Kidney (tissue), 14 donors: ENCODE data around the gene SEZ6L. TPM values are rescaled to one million over a fixed set of nuclear protein-coding genes. Genes with fewer than 3 reads are reported as not detected.

Source experiments
- DNase-seq, 5 donors: peaks; one replicate each; pipeline ENCODE4 v3.0.0-alpha.2; 2013 to 2020
- FAIRE-seq: peaks from 2 replicates; lab custom pipeline; 2012; peaks lifted over from hg19 to GRCh38; lab: Jason Lieb, UNC
- H3K27ac ChIP-seq, 2 donors: one replicate each; pipeline ENCODE4 v1.7.0; 2013; ENCODE audit warnings: low read depth in 2 of 2, low read length in 2 of 2, inconsistent platforms in 1 of 2
- H3K27me3 ChIP-seq: one replicate; pipeline ENCODE4 v1.7.1; 2013; ENCODE audit warnings: low read length, inconsistent platforms; ENCODE audit not compliant: control insufficient read depth, insufficient read depth
- H3K36me3 ChIP-seq, 3 donors: one replicate each; pipeline versions ENCODE4 v1.7.0 to v1.7.1; 2013; ENCODE audit warnings: low read length in 3 of 3, control low read depth in 1 of 3, inconsistent platforms in 1 of 3; ENCODE audit not compliant: insufficient read depth in 3 of 3, control insufficient read depth in 2 of 3
- H3K4me1 ChIP-seq, 3 donors: one replicate each; pipeline versions ENCODE4 v1.7.0 to v1.7.1; 2013; ENCODE audit warnings: low read length in 3 of 3, inconsistent platforms in 1 of 3, low read depth in 1 of 3; ENCODE audit not compliant: control insufficient read depth in 2 of 3, insufficient read depth in 2 of 3
- H3K4me3 ChIP-seq, 3 donors: one replicate each; pipeline versions ENCODE4 v1.7.0 to v1.8.1; 2013; ENCODE audit warnings: low read length in 3 of 3, control low read depth in 1 of 3, inconsistent platforms in 1 of 3
- H3K9ac ChIP-seq, 3 donors: one replicate each; pipeline versions ENCODE4 v1.7.0 to v1.7.1; 2013; ENCODE audit warnings: low read length in 3 of 3, control low read depth in 1 of 3, inconsistent platforms in 1 of 3
- H3K9me3 ChIP-seq, 3 donors: one replicate each; pipeline versions ENCODE4 v1.7.0 to v1.7.1; 2013; ENCODE audit warnings: low read length in 3 of 3, control low read depth in 1 of 3, inconsistent platforms in 1 of 3; ENCODE audit not compliant: control insufficient read depth in 2 of 3, insufficient read depth in 1 of 3
- CTCF ChIP-seq: IDR thresholded peaks from 3 replicates; pipeline ENCODE4 v1.5.1; 2012; ENCODE audit warnings: mild to moderate bottlenecking, moderate library complexity, borderline replicate concordance; ENCODE audit not compliant: insufficient read depth; ENCODE audit errors: extremely low read depth
- intact Hi-C: fragments of 100-400 bp; cut with DNase I; formaldehyde crosslinking; loops from one replicate; pipeline ENCODE4 v1.11.1; 2022
- polyA plus RNA-seq: library from polyadenylated mRNA; stranded (reverse); fragments of 350-450 nt; fragmentation: Illumina TruSeq; extraction: RNeasy Lipid Tissue Mini Kit (QIAGEN cat#74804); gene quantifications from one replicate; pipeline ENCODE4 v1.2.3, GENCODE V29; 2014; ENCODE audit warnings: low read depth, low replicate concordance; ENCODE audit not compliant: insufficient read depth
- total RNA-seq: library from RNA; stranded (reverse); fragmentation: NEBNext Ultra II Directional; extraction: Animal tissue kit (Norgen Biotek cat#: 25700); gene quantifications from one replicate; pipeline ENCODE4 v1.2.1, GENCODE V29; 2021
- donor health status: control.
- donor health status: control.
- donor health status: control.
- donor health status: control.
- donor health status: control.
- donor health status: DM: yes; HTN: yes; CAD: no.
- donor health status: Normal renal cell carcinoma (clear cell type).

The SEZ6L gene
- total and polyA plus RNA-seq, 2 donors from 2014 or later, result 0.09 to 0.19 TPM

- no peaks in the 10 kb centered on the region for H3K36me3 ChIP-seq
- no peaks in the 10 kb centered on the region for H3K9me3 ChIP-seq
- H3K4me1 ChIP-seq, result no peaks in the 10 kb centered on the region
- FAIRE-seq (no peak), DNase-seq (no peak)
- no peak overlapping the region for H3K27ac ChIP-seq
- H3K9ac ChIP-seq, result no peak overlapping the region
- no peak for TF ChIP-seq CTCF
- no peaks in the 10 kb centered on the region for H3K27me3 ChIP-seq
- no peak overlapping the region for H3K4me3 ChIP-seq
- intact Hi-C loops, result no loop called here
Measured at GRCh38 chr22:26289611-26290101, 120.4 kb downstream of the SEZ6L start.

GRCh38 chr22:26291940-26292666, 122.8 kb downstream of the SEZ6L start:
- DNase-seq (no peak), FAIRE-seq (no peak)
- H3K27ac ChIP-seq, result no peak overlapping the region
- no peaks in the 10 kb centered on the region for H3K36me3 ChIP-seq
- H3K9me3 ChIP-seq, result no peaks in the 10 kb centered on the region
- no peaks in the 10 kb centered on the region for H3K27me3 ChIP-seq
- intact Hi-C loops, result no loop called here
- no peak for TF ChIP-seq CTCF
- no peak overlapping the region for H3K4me3 ChIP-seq
- no peaks in the 10 kb centered on the region for H3K4me1 ChIP-seq
- H3K9ac ChIP-seq, result no peak overlapping the region

- no peaks in the 10 kb centered on the region for H3K4me1 ChIP-seq
- H3K9me3 ChIP-seq, result no peaks in the 10 kb centered on the region
- no peak for TF ChIP-seq CTCF
- no peak overlapping the region for H3K4me3 ChIP-seq
- no peaks in the 10 kb centered on the region for H3K36me3 ChIP-seq
- H3K9ac ChIP-seq, result no peak overlapping the region
- no peaks in the 10 kb centered on the region for H3K27me3 ChIP-seq
- FAIRE-seq (no peak), DNase-seq (no peak)
- no peak overlapping the region for H3K27ac ChIP-seq
- intact Hi-C loops, result no loop called here
Measured at GRCh38 chr22:26292667-26292995, 123.4 kb downstream of the SEZ6L start.
